Sigmoid colon (tissue), 7 donors: Measurements from ENCODE around the gene EID3. TPM values are rescaled to one million over a fixed set of nuclear protein-coding genes. Genes with fewer than 3 reads are reported as not detected.

Experiments used
- DNase-seq: peaks from one replicate; pipeline ENCODE4 v3.0.0-alpha.2; 2019
- H3K27ac ChIP-seq, 4 donors: fragments of 200-600 bp; sonication (generic); one replicate each; pipeline ENCODE4 v1.5.1; 2016 to 2019; ENCODE audit warnings: mild to moderate bottlenecking in 1 of 4
- H3K27me3 ChIP-seq, 3 donors: fragments of 200-600 bp; sonication (generic); one replicate each; pipeline ENCODE4 v1.5.1; 2019; ENCODE audit warnings: mild to moderate bottlenecking in 1 of 3
- H3K36me3 ChIP-seq, 4 donors: fragments of 200-600 bp; sonication (generic); one replicate each; pipeline ENCODE4 v1.5.1; 2016 to 2019
- H3K4me1 ChIP-seq, 4 donors: fragments of 200-600 bp; sonication (generic); one replicate each; pipeline ENCODE4 v1.5.1; 2017 to 2019
- H3K4me3 ChIP-seq, 4 donors: fragments of 200-600 bp; sonication (generic); one replicate each; pipeline ENCODE4 v1.5.1; 2017 to 2019; ENCODE audit warnings: mild to moderate bottlenecking in 2 of 4, moderate library complexity in 1 of 4
- H3K9me3 ChIP-seq, 4 donors: fragments of 200-600 bp in 3 of 4; sonication (generic) in 3 of 4; one replicate each; pipeline versions ENCODE4 v1.5.1 to v1.6.1; 2013 to 2019
- CTCF ChIP-seq, 4 experiments: fragments of 450-650 bp in 3 of 4; fragments of 200-600 bp in 1 of 4; IDR thresholded peaks; one replicate each; pipeline ENCODE4 v1.5.1; 2016 to 2019; ENCODE audit warnings: antibody characterized with exemption in 4 of 4, mild to moderate bottlenecking in 3 of 4, moderate library complexity in 2 of 4
- EP300 ChIP-seq, 4 donors: sonication (generic); formaldehyde crosslinking; IDR thresholded peaks; one replicate each; pipeline ENCODE4 v1.6.1; 2017; ENCODE audit warnings: antibody characterized with exemption in 4 of 4
- POLR2A ChIP-seq, 2 donors: fragments of 450-650 bp; IDR thresholded peaks; one replicate each; pipeline ENCODE4 v1.6.1; 2016; ENCODE audit warnings: antibody characterized with exemption in 2 of 2, mild to moderate bottlenecking in 2 of 2, moderate library complexity in 2 of 2
- POLR2AphosphoS5 ChIP-seq, 4 donors: sonication (generic); formaldehyde crosslinking; IDR thresholded peaks; one replicate each; pipeline ENCODE4 v1.6.1; 2017; ENCODE audit warnings: antibody characterized with exemption in 4 of 4
- WGBS, 2 donors: extraction: QIAGEN DNeasy Blood & Tissue Kit; methylation state at CpG; one replicate each; pipeline ENCODE4 v1.1.7; 2013; 5-methylcytosine and 5-hydroxymethylcytosine counted together
- intact Hi-C: fragments of 100-400 bp; cut with DNase I; formaldehyde crosslinking; loops from one replicate; pipeline ENCODE4 v1.15.1; 2023
- polyA plus RNA-seq, 3 donors: library from polyadenylated mRNA; stranded (reverse); fragments of 200-250 nt; gene quantifications; one replicate each; pipeline ENCODE4 v1.2.3, GENCODE V29; 2013
- total RNA-seq, 4 donors: library from RNA; depleted of rRNA; stranded (reverse); fragments of >200 nt; gene quantifications; one replicate each; pipeline ENCODE4 v1.1.0, GENCODE V29; 2016
- donor health status: healthy with polysubstance abuse.
- donor health status: Bipolar disorder and iron deficiency.
- donor health status: healthy.

EID3 gene
- total and polyA plus RNA-seq, 7 donors: 0.46 to 21.9 (median 4.6) TPM

- Histone ChIP-seq H3K27ac (no peak overlapping the region), H3K27me3 (no peaks in the 10 kb centered on the region), H3K4me1 (peaks cover 0 to 26% (median 0%) of the 10 kb centered on the region in 4 donors), H3K4me3 (no peak overlapping the region), H3K36me3 (peaks cover 10 to 92% (median 43%) of the 10 kb centered on the region in 4 donors), H3K9me3 (no peaks in the 10 kb centered on the region)
- no peak for DNase-seq
- intact Hi-C loops: loop anchor here (5.0 kb wide), 1 partner anchor 40 kb away; no protein-coding TSS in a partner anchor
- TF ChIP-seq POLR2AphosphoS5 (IDR thresholded peaks at IDR 0.05): no peak
- no peak for TF ChIP-seq CTCF (IDR thresholded peaks at IDR 0.05)
- TF ChIP-seq EP300 (IDR thresholded peaks at IDR 0.05): no peak
- TF ChIP-seq POLR2A (IDR thresholded peaks at IDR 0.05): no peak
- WGBS, 2 donors: 88 to 92% methylated on average over 5 of the region's 5 CpGs
These were observed 44.0 kb downstream of the EID3 start for GRCh38 chr12:104347374-104348075.

- intact Hi-C loops: loop anchor here (5.0 kb wide), 1 partner anchor 41 kb away; no protein-coding TSS in a partner anchor
- Histone ChIP-seq H3K27me3 (no peaks in the 10 kb centered on the region), H3K27ac (no peak overlapping the region), H3K4me3 (no peak overlapping the region), H3K9me3 (no peaks in the 10 kb centered on the region), H3K4me1 (peaks cover 0 to 18% (median 0%) of the 10 kb centered on the region in 4 donors), H3K36me3 (peaks cover 10 to 90% (median 42%) of the 10 kb centered on the region in 4 donors)
- no peak for TF ChIP-seq EP300 (IDR thresholded peaks at IDR 0.05)
- TF ChIP-seq POLR2AphosphoS5 (IDR thresholded peaks at IDR 0.05): no peak
- no peak for TF ChIP-seq CTCF (IDR thresholded peaks at IDR 0.05)
- no peak for TF ChIP-seq POLR2A (IDR thresholded peaks at IDR 0.05)
- WGBS, 2 donors: 96 to 97% methylated on average over 11 of the region's 11 CpGs
- no peak for DNase-seq
These were observed 44.9 kb downstream of the EID3 start for GRCh38 chr12:104348283-104348993.

DNA sequence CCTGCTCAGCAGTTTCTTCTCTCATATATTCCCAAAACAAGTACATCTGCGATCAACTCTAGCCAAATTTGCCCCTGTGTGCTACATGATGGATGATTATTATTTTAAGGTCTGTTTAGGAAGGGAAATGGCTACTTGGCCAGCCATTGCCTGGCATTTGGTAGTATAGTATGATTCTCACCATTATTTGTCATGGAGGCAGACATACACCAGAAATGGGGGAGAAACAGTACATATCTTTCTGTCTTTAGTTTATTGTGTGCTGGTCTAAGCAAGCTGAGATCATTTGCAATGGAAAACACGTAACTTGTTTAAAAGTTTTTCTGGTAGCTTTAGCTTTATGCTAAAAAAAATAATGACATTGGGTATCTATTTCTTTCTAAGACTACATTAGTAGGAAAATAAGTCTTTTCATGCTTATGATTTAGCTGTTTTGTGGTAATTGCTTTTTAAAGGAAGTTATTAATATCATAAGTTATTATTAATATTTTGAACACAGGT is 45.5 kb downstream of the EID3 start:
- Histone ChIP-seq H3K4me1 (peaks cover 0 to 17% (median 0%) of the 10 kb centered on the region in 4 donors), H3K27ac (no peak overlapping the region), H3K27me3 (no peaks in the 10 kb centered on the region), H3K9me3 (no peaks in the 10 kb centered on the region), H3K36me3 (peaks cover 10 to 90% (median 42%) of the 10 kb centered on the region in 4 donors), H3K4me3 (no peak overlapping the region)
- no peak for DNase-seq
- WGBS, 2 donors: 94 to 97% methylated on average over 2 of the region's 2 CpGs
- TF ChIP-seq EP300 (IDR thresholded peaks at IDR 0.05): no peak
- TF ChIP-seq POLR2AphosphoS5 (IDR thresholded peaks at IDR 0.05): no peak
- TF ChIP-seq POLR2A (IDR thresholded peaks at IDR 0.05): no peak
- TF ChIP-seq CTCF (IDR thresholded peaks at IDR 0.05): no peak
- intact Hi-C loops: loop anchor here (5.0 kb wide), 1 partner anchor 42 kb away; no protein-coding TSS in a partner anchor

GRCh38 chr12:104350211-104351056 is 46.9 kb downstream of the EID3 start:
- no peak overlapping the region for H3K27ac ChIP-seq
- no peaks in the 10 kb centered on the region for H3K27me3 ChIP-seq
- no peak for DNase-seq
- intact Hi-C loops: no loop called here
- H3K4me3 ChIP-seq: no peak overlapping the region
- WGBS, 2 donors: 87 to 92% methylated on average over 8 of the region's 8 CpGs
- TF ChIP-seq CTCF (IDR thresholded peaks at IDR 0.05) (no peak), POLR2A (IDR thresholded peaks at IDR 0.05) (no peak), EP300 (IDR thresholded peaks at IDR 0.05) (no peak), POLR2AphosphoS5 (IDR thresholded peaks at IDR 0.05) (no peak)
- no peaks in the 10 kb centered on the region for H3K9me3 ChIP-seq
- H3K36me3 ChIP-seq: peaks cover 10 to 94% (median 42%) of the 10 kb centered on the region in 4 donors
- peaks cover 0 to 9% (median 0%) of the 10 kb centered on the region in 4 donors for H3K4me1 ChIP-seq
